ENCODE measurements around the gene SMIM31. TPM values are rescaled to one million over a fixed set of nuclear protein-coding genes. Genes with fewer than 3 reads are reported as not detected.

SMIM31 gene
- total and polyA plus RNA-seq, 9 of the 15 experiments (the other 6 are each of a cell fraction or from before 2014, with no cell fraction given), result not detected

- POLR2A ChIA-PET, result interaction anchor here (0.6 kb wide), 1 partner anchor 1146 kb away, joined by 3 read pairs; no protein-coding TSS in a partner anchor
- Histone ChIP-seq H3K27ac (ENCODE audit: extremely low read depth, low read depth, low read length) (no peak overlapping the region), H3K4me1 (replicated peaks in 1 of 2; ENCODE audit: control insufficient read depth in 2 of 2, insufficient read depth in 2 of 2, low read length in 2 of 2) (no peaks in the 10 kb centered on the region), H3K9me3 (replicated peaks; ENCODE audit: control insufficient read depth, insufficient read depth, low read depth, low read length) (no peaks in the 10 kb centered on the region), H3K27me3 (ENCODE audit: control insufficient read depth in 2 of 2, insufficient read depth in 2 of 2, low read length in 2 of 2) (no peaks in the 10 kb centered on the region), H3K9me1 (ENCODE audit: control insufficient read depth, insufficient read depth, low read length) (no peaks in the 10 kb centered on the region), H3K4me3 (no peak overlapping the region), H3K79me2 (ENCODE audit: control insufficient read depth, insufficient read depth, low read length) (no peaks in the 10 kb centered on the region), H3K36me3 (ENCODE audit: control insufficient read depth, insufficient read depth, low read length) (no peaks in the 10 kb centered on the region), H4K20me1 (replicated peaks; ENCODE audit: control insufficient read depth, insufficient read depth, low read length) (no peaks in the 10 kb centered on the region; the same call in 1 of the 2 replicates), H3K9ac (ENCODE audit: insufficient read depth in 1 of 2, low read depth in 2 of 2, low read length in 2 of 2) (no peak overlapping the region), H3K4me2 (ENCODE audit: insufficient read depth, low read length) (no peak overlapping the region), H2AFZ (ENCODE audit: low read depth, low read length) (no peak overlapping the region)
- in situ Hi-C loops (cut with MboI), result no loop called here
- ATAC-seq (no peak), DNase-seq (ENCODE audit: extremely low read depth in 1 of 4, low spot score in 3 of 4) (peak in 1 of 4 experiments; percentile 7), FAIRE-seq (no peak)
- CTCF ChIA-PET (ENCODE audit: low intra/inter-chr PET ratio), result no interaction called here
- TF ChIP-seq ZFP1 (CRISPR knock-in tag; IDR thresholded peaks at IDR 0.05) (no peak), ZNF655 (CRISPR knock-in tag; IDR thresholded peaks at IDR 0.05) (no peak), HIVEP1 (CRISPR knock-in tag; IDR thresholded peaks at IDR 0.05) (no peak), GATAD2B (IDR thresholded peaks at IDR 0.05; ENCODE audit: borderline replicate concordance) (no peak), NFE2L1 (tag; IDR thresholded peaks at IDR 0.05; ENCODE audit: borderline replicate concordance, low read depth) (no peak), E4F1 (CRISPR knock-in tag; IDR thresholded peaks at IDR 0.05; ENCODE audit: borderline replicate concordance) (no peak), ZNF124 (CRISPR knock-in tag; IDR thresholded peaks at IDR 0.05) (no peak), ZNF76 (CRISPR knock-in tag; IDR thresholded peaks at IDR 0.05; ENCODE audit: borderline replicate concordance) (no peak), ELF2 (CRISPR knock-in tag; IDR thresholded peaks at IDR 0.05) (no peak), SMARCC2 (IDR thresholded peaks at IDR 0.05; ENCODE audit: low read depth) (no peak), RBM34 (IDR thresholded peaks at IDR 0.05; ENCODE audit: borderline replicate concordance, insufficient read depth, low read length) (no peak), ATF3 (IDR thresholded peaks at IDR 0.05) (no peak), ATF3 (CRISPR knock-in tag; conservative IDR thresholded peaks at IDR 0.05) (no peak)
- no TSS peak for BruUV-seq (replicated peaks)
- WGBS (ENCODE audit: insufficient coverage, low coverage, missing lambda C conversion rate), result 0% methylated on average over 4 of the region's 4 CpGs
- intact Hi-C loops (cut with micrococcal nuclease), result no loop called here
Observed at GRCh38 chr4:164800786-164801185, 46.9 kb downstream of the SMIM31 start.
